HK-2 (cell line): ENCODE measurements around the gene LRRFIP2.
"Not testable (repeated sequence)": the region's sequence is repeated elsewhere in the genome, so short reads cannot be mapped to it uniquely, and the experiment has no call there.

Source experiments
- DNase-seq: peaks from one replicate; pipeline ENCODE4 v3.0.0-alpha.2; 2018; ENCODE audit not compliant: unreplicated experiment

Gene LRRFIP2

GRCh38 chr3:37064747-37065146 is 109.6 kb downstream of the LRRFIP2 start:
- DNase-seq, result no peak

- no peak for DNase-seq
Measured at GRCh38 chr3:37058117-37058516, 116.3 kb downstream of the LRRFIP2 start.

DNA sequence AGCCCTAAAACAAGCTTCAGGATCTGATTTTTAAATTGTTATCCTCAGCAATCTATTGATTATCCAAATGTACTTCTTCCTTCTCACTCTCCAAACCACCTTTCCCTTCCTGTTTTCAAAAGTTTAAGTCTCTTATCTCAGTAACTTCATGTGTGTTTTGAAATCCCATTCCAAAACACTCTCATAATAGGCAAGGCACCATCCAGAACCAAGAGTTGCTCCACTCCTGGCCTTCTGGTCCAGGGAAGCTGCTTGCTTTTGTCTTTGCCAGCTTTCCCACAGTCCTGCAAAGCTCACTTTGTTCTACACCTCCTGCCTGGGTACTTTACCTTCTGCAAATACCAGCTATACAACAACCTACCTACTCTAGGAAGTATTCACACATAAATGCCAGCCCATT is 117.6 kb downstream of the LRRFIP2 start:
- DNase-seq, result no peak

DNA sequence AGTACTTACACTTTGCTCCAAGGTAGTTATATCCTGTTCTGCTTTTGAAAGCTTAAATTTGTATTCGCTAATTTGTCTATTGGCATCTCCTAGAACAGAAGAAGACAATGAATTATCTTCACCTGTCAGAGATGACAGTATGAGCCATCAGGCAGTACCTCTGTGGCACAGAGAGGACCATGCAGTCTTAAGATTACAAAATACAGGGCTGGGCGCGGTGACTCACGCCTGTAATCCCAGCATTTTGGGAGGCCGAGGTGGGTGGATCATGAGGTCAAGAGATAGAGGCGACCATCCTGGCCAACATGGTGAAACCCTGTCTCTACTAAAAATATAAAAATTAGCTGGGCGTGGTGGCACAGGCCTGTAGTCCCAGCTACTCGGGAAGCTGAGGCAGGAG is 119.3 kb downstream of the LRRFIP2 start:
- not testable (repeated sequence) for DNase-seq

DNA sequence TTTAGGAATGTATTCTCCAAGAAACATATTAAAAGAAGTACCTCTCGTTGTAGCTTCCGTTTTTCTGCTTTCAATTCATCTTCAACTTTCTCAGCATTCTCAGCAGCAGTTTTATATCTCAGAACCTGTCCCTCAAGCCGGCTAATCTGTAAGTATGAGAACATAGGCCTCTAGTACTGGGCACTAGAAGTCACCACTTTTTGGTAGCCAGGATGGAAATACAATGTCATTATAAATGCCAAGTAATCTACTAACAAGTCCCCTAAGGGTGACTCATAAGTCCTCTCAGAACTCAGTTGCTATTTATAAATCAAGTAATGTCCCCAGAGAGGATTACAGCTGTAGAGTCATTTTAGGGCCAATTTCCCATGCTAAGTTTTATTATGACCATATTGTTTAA is 120.0 kb downstream of the LRRFIP2 start:
- no peak for DNase-seq

DNA sequence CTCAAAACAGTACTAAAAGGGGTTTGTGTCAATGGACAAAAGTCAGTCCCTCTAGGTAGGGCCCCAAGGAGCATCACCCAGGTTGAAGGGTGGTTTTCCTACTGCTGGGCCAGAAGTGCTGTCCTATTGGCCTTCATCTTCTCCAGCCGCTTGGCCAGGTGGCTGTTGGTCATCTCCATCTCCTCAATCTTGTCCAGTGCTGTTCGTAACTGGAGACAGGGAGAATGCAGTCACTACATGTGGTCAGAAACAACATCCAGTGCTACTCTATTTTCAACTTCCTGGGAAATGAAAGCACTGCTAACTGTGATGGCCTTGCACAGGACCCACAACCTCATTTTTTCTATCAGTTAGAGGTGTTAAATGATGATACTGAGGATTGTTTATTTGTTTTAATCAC is 120.6 kb downstream of the LRRFIP2 start:
- DNase-seq, result no peak

GRCh38 chr3:37053337-37053736 is 121.0 kb downstream of the LRRFIP2 start:
- DNase-seq, result no peak

DNA sequence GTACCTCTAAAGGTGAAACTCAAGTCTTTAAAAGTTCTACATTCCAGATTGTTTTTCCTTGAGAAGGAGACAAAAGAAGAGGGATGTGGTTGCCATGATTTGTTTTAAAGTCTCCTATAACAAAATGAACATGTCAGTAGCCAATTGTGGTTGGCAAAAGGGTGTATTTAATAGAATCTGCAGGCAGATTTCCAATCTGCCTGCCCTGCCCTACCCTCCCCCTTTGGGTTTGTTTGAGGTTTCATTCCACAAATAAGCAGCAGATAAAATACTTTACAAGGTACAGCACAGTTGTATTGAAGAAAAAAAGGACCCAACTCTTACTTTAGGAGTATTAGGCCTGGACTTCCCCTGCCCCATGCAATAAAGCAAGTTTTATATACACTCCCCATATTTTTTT is 121.5 kb downstream of the LRRFIP2 start:
- no peak for DNase-seq

DNA sequence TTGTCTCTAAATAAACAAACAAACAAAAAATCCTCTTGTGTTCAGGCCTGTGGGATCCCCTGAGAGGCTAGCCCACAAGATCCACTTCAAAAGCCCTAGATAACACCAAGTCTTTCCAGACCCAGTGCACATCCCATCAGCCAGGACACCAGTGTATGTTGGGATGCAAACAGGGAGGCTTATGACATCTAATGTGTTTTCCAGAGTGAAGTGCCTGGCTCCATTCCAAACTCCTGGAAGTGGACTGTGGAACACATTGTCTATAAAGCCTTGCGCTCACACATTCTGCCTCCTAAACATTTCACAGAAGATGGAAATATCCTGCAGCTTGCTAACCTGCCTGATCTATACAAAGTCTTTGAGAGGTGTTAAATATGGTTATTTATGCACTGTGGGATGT is 124.1 kb downstream of the LRRFIP2 start:
- no peak for DNase-seq

DNA sequence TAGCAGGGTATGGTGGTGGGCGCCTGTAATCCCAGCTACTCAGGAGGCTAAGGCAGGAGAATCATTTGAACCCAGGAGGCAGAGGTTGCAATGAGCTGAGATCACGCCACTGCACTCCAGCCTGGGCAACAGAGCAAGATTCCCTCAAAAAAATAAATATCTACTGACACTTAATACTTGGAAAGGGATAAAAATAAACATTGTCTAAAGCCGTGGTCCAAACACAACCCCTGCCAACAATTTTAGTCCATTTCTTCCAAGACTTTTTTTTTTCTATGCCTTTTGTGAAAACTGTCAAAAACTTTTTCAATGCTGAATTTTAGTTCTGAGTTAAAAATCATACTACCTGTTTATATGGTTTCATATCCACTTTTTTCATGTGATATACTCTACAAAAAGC is 131.7 kb downstream of the LRRFIP2 start:
- DNase-seq, result not testable (repeated sequence)

DNA sequence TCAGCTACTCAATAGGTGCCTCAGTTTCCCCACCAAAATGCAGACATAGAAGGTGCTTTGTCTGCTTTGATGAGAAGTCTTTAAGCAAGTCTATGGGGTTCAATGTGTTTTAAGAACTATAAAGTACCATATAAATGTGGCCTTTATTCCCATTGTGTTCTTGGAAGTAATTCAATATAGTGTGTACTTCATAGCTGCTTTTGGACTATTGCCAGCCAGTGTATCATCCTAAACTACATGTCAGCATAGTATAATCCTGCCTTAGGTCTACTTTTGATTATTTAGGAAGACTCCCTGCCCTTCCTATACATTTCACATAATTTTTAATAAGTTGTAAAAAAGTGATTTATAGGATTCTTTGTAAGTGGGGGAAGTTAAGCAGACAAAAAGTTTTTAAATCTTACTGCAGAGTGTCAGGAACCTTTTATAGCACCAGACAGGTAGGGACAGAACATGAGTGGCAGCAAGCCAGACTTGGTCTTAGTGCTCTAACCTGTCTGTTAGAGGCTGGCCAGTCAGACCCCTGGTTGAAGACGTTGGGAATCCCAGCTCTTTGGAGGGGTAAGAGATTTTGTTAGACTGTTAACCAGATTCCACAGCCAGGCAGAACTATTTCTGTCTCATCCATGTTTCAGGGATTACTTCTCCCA is 132.7 kb downstream of the LRRFIP2 start:
- DNase-seq, result no peak

GRCh38 chr3:37040231-37040630 is 134.2 kb downstream of the LRRFIP2 start:
- no peak for DNase-seq

DNA sequence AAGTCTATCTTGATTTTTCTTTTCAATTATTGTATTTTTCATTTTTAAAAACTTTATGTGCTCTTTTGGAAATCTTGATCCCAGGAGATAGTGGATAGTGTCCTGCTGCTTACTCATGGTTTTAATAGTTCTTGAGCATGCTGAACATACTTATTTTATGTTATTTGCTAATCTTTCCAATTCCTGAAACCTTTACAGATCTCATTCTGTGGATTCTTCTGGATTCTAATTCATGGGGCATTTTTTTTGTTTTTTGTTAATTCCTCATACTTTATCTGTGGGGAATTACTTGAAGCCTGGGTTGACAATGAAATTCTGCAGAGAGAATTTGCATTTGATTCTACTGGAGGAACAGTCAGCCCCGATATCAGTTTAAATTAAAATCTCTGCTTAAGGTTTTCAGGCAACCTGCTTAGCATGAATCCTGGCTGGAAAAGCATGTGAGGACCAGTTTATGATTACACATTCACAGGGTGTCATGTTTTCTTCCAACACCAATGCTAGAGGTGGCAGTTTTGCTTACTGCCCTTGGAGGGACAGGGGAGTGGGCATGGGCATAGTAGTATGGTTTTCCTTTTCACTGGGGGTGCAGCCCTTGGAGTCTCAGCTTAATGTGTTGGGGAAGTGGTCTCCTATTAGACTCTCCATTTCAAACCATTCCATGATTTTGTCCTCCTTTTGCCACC is 135.1 kb downstream of the LRRFIP2 start:
- no peak for DNase-seq

GRCh38 chr3:37037352-37037751 is 137.0 kb downstream of the LRRFIP2 start:
- no peak for DNase-seq

- no peak for DNase-seq
Measured at GRCh38 chr3:37032961-37033360, 141.4 kb downstream of the LRRFIP2 start.

GRCh38 chr3:37031096-37031682 is 143.2 kb downstream of the LRRFIP2 start:
- DNase-seq, result no peak

DNA sequence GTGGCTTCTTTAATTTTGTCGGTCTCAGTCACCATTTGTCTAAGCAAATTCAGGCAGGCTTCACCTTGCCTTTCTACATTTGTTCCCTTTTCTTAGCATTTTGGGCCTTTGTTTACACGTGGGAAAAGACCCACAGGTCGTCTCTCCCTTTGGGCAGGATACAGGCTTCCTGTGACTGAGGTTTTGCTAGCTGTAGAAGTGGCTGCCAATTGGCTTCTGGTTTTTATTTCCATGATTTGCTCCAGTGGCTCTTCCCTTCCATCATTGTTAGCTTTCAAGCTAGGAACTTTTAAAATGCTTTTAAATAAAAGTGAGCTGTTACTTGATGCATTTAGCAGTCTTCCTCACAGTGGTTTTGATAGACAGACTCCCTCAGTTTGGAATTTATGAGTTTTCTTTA is 143.8 kb downstream of the LRRFIP2 start:
- DNase-seq, result no peak

GRCh38 chr3:37029516-37030163 is 144.7 kb downstream of the LRRFIP2 start:
- no peak for DNase-seq

DNA sequence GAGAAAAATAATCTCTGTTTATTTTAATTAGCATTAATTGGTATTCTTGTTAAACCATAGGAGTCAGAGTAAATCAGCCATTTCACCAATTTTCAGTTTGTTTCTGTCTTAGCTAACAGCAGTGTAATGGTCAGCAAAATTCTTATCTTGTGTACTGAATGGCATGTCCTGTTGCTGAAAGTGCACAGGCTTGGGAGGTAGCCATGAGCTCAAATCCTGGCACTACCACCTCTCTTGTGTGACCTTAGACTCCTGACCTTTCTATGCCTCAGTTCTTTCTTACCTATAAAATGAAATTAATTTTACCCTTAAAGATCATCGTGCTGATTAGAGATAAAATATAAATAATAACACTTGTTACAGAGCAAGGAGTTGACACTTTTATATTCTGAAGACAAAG is 145.3 kb downstream of the LRRFIP2 start:
- DNase-seq, result no peak

DNA sequence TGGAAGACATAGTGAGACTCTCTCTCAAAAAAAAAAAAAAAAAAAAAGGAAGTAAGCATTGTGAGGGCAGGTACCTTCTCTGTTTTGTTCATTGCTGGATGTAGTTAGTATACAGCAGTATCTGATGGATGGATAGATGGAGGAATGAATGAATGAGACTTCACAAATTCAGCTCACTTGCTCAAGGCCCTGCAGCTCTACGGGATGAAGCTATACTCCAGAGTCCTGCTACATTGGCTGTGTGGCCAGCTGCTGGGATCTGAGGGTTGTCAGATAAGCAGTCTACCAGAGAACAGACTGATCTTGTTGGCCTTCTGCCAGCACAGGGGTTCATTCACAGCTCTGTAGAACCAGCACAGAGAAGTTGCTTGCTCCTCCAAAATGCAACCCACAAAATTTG is 146.1 kb downstream of the LRRFIP2 start:
- DNase-seq, result no peak

- DNase-seq, result no peak
Measured at GRCh38 chr3:37026851-37027250, 147.5 kb downstream of the LRRFIP2 start.

- DNase-seq, result no peak
Measured at GRCh38 chr3:37025561-37026335, 148.6 kb downstream of the LRRFIP2 start.
